Measurements from ENCODE around the gene TSNAX.
"Not testable (repeated sequence)": the region's sequence is repeated elsewhere in the genome, so short reads cannot be mapped to it uniquely, and the experiment has no call there.

TSNAX gene, protein sequence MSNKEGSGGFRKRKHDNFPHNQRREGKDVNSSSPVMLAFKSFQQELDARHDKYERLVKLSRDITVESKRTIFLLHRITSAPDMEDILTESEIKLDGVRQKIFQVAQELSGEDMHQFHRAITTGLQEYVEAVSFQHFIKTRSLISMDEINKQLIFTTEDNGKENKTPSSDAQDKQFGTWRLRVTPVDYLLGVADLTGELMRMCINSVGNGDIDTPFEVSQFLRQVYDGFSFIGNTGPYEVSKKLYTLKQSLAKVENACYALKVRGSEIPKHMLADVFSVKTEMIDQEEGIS

DNA sequence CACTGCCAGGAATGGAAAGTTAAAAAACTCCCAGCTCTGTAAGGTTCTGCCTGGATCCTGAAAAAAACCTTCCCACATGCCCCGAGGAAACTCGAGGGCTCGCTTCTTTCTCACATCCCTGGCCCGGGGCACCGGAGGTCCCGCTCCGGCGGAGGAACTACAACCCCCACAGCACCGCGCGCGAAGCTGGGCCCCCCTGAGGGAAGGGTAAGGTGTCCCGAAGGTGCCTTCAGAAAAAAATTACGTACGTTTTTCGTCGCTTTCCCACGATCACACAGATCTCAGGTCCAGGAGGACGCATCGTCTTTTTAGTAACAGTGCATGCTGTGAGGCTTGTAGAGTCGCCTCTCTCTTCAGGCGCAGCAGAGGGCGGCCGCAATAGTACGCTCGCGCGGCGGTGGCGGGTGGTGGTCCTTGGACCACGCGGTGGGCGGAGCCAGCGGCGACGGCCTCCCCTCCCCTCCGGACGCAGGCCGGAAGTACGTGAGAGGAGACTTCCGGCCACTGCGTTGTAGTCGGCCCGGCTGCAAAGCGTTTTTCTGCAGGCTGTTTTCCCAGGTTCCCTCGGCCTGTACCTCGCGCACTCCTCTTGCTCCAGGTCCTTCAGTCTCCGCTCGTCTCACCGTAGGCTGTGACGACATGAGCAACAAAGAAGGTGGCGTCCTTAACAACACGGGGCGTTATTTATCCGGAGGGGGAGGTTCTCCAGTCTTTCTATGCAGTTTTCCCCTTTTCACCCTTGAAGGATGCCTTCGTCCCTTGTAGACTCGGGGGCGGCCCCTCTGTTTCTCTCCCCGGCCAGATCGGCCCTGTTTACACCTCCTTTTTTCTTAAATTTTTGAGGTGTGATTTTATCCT is at the start of gene TSNAX:
Gene TSNAX, plus strand, starts transcription at position 498 of the 858 bp plus-strand sequence. Its CDS starts 142 bp downstream, at position 640.
- peak; percentile 91 for DNase-seq

DNA sequence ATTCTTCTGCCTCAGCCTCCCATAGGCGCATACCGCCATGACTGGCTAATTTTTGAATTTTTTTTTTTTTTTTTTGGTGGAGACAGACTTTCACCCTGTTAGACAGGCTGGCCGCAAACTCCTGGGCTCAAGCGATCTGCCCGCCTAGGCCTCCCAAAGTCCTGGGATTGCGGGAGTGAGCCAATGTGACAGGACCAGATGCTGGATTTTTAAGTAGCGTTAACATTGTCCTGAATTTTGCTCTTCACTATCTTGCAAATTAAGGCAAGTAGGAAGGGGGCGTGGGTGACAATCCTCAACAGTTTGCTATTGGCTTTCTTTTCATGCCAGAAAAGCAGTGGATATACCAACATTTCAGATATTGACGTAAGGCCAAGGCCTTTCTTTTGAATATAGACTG is 49.7 kb upstream of the TSNAX start:
- DNase-seq, result no peak

DNA sequence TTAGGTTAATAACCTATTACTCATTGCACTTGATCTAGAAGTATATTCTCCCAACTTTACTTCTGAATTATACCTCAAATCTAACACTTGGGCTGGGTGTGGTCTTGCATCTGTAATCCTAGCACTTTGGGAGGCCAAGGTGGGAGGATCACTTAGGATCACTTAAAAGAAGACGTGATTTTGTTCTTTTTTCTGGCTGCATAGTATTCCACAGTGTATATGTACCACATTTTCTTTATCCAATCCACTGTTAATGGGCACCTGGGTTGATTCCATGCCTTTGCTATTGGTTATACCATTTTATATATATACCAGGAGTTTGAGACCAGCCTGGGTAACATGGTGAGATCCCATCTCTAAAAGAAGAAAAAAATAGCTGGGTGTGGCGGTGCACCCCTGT is 48.5 kb upstream of the TSNAX start:
- no peak for DNase-seq

DNA sequence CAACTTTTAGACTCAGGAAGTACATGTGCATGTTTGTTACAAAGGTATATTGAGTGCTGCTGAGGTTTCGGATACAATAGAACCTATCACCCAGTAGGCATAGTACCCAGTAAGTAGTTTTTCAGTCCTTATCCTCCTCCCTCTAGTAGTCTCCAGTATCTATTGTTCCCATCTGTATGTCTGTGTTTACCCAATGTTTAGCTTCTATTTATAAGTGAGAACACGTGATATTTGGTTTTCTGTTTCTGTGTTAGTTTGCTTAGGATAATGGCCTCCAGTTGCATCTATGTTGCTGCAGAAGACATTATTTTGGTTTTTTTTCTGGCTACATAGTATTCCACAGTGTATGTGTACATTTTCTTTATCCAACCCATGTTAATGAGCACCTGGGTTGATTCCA is 47.2 kb upstream of the TSNAX start:
- no peak for DNase-seq

DNA sequence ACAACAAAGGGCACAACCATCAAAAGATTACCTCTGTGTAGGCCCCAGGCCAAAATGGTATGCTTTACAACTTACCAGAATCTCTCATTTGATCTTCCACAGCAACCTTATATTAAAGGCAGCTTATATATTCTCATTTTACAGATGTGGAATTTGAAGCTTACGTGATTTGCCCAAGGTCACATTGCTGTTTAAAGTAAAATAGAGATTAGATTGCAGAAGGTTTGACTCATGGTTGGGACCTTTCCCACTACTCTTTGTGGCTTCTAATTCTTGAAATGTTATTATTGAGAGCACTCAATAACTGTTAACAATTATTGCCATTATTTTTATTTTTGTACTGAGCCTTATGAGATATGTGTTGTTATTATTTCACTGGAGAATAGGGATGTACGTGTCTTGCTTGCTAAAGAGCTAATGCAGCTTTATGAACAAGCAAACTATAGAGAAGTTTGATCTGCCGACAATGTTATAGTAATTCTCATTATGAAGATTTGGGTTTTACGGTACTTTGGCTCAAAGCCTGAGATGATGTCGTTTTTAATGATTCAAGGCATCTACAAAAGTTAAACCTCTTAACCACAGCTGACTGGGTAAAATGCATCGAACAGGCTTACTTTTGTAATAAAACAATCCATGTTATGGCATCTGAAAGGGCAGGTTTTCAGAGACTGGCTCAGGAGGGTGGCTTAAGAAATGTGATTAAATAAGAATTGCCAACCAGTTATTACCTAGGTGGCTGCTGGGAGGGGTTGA is 43.3 kb upstream of the TSNAX start:
- no peak for DNase-seq

DNA sequence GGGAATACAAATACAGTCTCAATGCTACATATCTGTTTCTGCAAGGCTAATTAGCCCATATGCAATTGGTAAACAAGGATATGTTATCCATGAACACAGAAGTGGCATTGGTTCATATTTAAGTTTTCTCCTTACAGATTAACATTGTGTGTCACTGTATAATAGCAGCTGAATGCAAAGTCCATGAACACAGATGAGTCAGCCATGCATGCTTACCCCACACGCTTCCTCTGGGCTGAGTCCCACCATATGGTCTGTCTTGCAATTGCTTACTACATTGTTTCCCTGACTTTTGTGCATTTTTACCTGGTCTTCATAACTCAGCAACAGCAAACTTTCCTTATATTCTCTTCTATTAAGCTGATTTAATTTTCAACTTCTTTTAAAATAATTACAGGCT is 41.5 kb upstream of the TSNAX start:
- DNase-seq, result no peak

DNA sequence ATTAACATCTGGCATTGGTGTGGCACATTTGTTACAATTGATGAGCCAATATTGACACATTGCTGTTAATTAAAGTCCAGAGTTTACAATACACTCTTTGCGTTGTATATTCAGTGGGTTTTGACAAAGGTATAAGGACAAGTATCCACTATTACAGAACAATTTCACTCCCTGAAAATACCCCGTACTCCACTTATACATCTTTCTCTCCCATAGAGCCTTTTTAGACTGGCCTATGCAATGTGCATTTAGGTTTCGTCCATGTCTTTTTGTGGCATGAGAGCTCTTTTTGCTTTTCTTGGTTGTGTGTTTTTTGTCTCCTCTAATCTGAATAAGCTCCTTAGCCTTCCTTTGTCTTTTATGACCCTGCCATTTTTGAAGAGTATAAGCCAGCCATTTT is 40.6 kb upstream of the TSNAX start:
- DNase-seq, result no peak

DNA sequence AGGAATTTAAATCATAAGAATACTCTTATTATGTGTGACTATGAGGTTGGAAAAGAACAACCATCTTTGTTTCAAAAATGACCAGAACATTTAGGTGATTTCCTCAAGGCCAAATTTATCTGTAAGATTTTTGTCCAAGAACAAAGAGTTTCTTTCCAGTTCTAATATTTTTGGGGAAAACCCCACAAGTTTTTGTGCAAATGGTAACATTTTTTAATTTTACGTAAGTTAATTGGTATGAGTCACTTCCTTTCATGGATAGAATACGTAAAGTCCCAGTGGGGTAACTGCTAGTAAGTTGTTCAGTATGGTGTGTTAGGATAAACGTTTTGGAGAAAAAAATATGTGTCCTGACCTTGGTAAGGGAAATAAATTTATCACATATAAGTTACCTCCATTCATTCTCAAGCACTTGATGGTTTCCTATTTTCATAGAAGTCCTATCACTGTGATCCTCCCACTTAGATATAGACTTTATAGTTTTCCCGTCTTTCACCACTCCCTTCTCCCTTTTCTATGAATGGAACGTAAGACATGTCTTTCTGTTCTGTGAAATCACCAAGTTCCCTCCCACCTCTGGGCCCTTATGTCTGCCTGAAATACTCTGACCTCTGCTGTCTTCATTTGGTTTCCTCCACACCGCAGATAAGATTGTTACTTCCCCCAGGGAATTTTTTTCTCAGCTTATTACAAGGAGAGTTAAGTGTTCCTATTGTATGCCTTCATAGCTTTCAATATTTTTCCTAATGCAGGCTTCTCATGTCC is 34.9 kb upstream of the TSNAX start:
- DNase-seq, result no peak

DNA sequence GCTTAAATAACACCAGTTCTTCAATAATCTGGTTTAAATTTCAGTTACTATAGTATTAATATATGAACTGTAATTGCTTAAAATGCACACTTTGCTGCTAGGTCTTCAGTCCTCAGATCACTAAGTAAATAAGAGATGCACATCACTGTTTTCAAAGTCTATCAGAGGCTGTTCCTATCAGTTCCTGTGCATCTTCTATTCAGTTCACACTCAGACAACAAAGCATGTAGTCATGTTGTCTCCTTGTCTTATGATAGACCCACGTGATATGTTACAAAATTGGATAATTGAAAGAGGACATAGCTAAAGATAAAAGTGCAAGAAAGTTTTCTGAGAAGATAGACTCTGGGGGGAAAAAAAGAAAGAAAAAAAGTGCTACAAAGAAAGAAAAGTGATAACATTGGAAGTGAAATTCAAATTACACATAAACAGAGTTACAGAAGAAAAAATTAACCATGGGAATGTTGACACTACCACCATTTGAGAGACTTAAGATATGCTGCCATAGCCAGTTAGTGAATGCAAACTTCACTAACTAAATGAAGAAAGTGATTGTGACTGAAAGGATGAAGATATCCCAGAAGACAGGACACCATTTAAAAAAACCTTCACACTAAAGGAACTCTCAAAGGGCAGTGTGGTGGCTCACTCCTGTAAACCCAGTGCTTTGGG is 33.9 kb upstream of the TSNAX start:
- DNase-seq, result no peak

DNA sequence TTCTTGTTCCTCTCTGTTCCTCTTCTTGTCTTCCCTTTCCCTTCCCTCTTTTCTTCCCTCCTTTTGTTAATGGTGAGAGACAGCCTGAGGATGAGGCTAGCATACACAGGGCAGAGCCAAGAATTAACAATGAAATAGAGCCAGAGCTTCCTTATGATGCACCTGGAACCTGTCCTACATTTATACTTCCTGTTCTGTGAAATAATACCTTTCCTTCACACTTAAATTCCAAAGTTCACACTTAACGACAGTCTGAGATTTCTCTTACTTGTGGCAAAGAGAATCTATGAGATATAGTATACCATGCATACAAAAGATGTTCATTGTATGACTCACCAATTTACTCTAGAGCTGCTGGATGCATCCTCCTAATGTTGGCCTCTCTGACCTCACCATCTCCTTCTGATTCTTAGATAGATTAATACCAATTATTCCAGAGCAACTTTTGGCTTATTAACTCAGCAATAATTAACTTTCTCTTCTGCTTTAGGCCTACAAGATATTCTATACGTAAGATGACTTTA is 30.8 kb upstream of the TSNAX start:
- no peak for DNase-seq

DNA sequence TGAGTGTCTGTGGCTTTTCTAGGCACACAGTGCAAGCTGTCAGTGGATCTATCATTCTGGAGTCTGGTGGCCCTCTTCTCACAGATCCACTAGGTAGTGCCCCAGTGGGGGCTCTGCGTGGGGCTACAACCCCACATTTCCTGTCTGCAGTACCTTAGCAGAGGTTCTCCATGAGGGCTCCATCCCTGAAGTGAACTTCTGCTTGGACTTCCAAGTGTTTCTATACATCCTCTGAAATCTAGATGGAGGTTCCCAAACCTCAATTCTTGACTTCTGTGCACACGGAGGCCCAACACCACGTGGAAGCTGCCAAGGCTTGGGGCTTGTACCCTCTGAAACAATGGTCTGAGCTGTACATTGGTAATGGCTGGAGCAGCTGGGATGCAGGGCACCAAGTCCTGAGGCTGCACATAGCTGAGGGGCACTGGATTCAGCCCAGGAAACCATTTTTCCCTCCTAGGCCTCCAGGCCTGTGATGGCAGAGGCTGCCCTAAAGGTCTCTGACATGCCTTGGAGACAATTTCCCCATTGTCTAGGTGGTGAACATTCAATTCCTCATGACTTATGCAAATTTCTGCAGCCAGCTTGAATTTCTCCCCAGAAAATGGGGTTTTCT is 29.2 kb upstream of the TSNAX start:
- no peak for DNase-seq

DNA sequence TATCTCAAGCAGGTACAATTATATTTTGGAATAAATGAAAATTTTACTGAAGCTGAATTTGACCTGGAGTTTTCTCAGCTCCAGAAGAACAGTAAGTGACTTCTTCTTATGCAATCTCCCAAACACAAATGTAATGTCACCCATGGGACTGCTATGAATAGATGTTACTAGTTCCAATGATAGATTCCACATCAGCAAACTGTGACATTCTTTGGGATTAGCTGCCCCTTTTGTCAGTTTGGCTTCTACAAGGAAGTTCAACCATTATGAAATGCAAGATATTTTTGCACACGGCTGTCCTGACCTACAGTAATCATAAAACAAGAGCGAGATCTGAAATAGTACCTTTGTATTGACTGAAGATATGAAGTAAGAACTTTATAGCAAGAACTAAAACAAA is 27.8 kb upstream of the TSNAX start:
- DNase-seq, result no peak

DNA sequence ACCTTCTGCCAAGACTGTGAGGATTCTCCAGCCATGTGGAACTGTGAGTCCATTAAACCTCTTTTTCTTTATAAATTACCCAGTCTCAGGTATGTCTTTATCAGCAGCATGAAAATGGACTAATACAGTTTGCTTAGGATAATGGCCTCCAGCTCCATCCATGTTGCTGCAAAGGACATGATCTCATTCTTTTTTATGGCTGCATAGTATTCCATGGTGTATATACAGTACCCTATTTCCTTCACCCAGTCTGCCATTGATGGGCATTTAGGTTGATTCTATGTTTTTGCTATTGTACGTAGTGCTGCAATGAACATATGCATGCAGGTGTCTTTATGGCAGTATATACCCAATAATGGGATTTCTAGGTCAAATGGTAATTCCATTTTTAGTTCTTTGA is 25.3 kb upstream of the TSNAX start:
- DNase-seq, result not testable (repeated sequence)

DNA sequence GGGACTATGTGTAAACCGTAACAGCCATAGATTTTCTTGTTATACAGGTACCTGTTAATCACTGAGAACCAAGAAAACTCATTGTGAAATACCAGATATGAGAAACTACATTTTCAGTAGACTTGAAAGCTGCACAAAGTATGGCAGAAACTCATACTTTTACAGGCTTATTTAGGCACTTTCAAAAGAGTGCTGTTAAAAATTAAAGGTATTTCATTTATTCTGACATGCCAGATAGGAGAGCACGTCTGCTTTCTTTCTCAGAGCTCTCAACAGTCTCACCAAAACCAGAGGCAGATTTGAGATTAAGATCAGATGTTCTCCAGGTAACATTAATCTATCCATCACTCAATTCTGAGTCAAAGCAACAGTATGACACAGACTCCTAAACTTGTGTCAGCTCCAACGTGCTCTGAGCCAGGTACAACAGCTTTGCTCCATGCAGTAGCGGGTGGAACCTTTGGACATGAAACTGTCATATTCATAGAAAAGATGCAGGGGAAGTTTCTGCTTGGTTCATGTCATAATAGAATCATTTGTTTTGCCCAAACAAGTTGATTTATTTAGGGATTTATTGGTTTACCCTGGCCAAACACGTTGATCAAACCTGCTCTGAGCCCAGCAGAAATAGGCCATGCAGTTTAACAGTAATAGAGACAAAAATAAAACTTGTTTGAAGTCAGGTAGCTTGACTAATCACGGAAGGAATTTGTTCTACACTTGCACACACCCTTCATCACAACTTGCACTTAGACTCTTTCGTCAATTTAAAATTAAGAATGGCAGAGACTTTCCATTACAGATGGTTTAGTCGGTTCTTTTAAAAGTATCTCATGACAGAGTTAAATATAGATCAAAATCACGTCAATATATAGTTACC is 20.8 kb upstream of the TSNAX start:
- no peak for DNase-seq

DNA sequence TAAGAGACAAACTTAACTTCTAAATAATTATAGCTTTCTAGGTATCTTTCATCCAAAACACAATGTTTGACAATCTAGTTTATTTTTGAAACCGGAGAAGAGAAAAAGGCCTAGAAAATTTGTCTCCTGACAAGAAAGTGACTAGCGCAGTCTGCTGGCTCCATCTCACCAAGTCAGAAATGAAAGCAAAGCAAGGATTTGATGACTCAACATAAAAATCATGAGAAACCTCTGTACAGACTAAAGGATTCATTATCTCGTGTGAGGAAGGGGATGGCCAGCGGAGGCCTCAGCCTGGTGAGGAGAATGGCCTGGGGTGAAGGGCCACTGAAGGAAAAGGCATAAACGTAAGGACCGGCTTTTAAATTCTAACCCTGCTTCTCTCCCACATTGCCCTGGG is 20.0 kb upstream of the TSNAX start:
- no peak for DNase-seq

DNA sequence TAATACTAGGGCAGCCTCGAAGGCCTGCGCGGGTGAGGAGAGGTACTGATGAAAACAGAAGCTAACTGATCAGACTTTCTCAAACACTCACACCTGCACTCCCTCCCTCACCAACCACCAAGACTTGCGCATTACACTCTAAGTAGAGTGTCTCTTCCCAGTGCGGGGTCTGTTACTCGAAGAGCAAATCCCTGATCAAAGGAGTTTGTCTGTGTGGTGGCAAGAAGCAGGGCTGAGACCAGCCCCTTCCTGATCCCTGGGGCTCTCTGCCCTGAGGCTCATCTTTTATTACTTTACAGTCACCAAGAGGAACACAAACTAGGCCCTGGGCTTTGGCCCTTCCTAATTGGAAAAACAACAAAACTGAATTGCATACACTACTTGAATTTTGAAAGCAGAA is 19.5 kb upstream of the TSNAX start:
- no peak for DNase-seq

DNA sequence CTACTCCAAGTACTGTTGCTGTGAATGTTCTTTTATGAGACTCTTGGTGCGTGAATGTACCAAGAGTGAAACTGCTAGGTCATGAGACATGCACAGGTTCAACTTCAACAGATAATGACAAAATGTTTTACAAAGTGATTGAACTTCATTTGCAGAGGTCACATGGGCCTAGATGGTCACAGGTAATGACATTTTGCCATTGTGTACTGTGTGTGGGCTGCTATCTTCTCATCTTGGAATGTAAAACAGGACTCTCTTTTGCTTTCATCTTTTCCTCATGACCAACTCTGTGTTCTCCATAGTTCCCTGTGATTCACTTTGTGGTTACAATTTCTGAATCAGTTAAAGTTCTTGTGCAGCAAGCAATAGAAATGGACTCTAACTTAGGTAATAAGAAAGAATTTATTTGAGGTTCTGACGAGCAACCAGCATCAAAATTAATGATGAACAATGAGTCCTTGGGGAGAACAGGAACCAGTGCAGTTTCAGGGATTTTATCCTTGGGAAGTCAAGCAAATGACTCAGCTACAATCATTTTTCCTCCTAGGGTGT is 16.2 kb upstream of the TSNAX start:
- no peak for DNase-seq

DNA sequence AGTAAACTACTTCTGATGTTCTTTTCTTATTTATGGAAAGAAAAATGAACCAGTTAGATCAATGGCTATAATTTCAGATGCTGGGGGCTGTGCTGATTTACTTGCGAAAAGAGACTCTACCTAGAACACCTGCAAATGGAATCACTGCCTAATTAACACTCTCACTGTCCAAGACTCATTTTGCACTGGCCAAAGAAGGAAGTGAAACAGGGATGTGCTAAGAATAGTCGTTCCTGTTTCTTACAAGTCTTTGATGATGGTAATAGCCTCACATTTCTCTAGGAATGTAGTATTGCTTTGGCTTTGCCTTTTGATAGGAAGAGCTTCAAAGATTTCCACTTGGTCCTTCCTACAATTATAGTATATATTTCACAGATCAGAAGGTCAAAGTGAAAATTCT is 12.7 kb upstream of the TSNAX start:
- no peak for DNase-seq

DNA sequence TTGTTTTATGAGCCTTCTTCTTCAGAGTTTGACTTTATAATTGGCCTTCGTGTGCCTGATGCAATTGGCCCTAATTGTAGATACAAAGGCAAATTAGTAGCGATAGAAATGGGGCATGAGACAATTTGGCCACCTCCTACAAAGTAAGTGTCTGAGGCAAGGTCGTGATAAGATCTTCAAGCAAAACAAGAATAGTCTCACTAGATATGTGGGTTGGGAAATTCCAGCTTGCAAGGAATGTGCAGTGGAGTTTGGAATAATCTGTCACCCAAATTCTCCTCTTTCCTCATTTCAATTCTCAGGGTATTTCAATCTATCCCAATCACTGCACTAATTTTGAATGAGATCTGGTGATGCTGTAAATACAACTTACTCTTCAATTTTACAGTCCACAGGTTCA is 11.4 kb upstream of the TSNAX start:
- DNase-seq, result no peak

DNA sequence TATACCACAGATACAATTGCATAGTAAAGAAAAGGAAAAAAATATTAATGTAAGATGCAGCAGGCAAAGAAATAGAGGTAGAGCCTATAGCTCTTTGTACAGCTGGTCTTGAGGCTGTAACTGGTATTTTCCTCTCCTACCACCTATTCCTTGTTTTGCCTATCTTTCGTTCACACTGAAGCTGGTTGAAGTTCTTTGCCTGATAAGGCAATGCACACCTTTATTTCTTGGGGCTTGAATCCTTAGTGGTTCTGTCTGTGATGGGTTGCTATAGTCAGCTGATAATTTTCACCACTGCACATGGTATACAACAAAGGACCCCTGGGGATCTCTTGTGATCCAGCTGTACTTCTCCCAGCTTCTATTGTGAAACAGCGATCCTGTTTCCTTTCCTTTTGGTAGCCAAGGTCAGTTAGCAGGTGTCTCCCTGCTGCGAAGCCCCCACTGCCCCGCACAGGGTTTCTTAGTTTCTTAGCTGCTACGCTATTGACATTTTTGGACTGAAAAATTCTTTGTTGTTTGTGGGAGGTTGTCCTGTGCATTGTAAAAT is 9.9 kb upstream of the TSNAX start:
- no peak for DNase-seq

All from activated naive CD4-positive, alpha-beta T cell treated with Interleukin-2 at 50 U/mL for 16 hours (primary cell).